ENCODE results near the gene FAM111A. TPM values are rescaled to one million over a fixed set of nuclear protein-coding genes. Genes with fewer than 3 reads are reported as not detected.

Gene FAM111A
- total RNA-seq, 2 donors from 2014 or later: 11.4 to 34.2 TPM

GRCh38 chr11:59192446-59193020, 49.9 kb downstream of the FAM111A start:
- no peak overlapping the region for H3K4me3 Mint-ChIP-seq
- H3K27me3 ChIP-seq (ENCODE audit: control insufficient read depth, insufficient read depth, low read length, poor library complexity, severe bottlenecking): no peaks in the 10 kb centered on the region
- TF ChIP-seq CTCF (conservative IDR thresholded peaks at IDR 0.05): no peak
- no peak overlapping the region for H3K4me3 ChIP-seq (ENCODE audit: low read length)
- H3K27ac ChIP-seq (ENCODE audit: low read depth, low read length): no peak overlapping the region
- no peaks in the 10 kb centered on the region for H3K4me1 ChIP-seq (ENCODE audit: control insufficient read depth, insufficient read depth, low read length)
- 96 to 100% methylated on average over 2 to 4 of the region's 4 CpGs for WGBS, 2 experiments (ENCODE audit: insufficient coverage in 1 of 2, insufficient read length in 1 of 2)
- H3K9me3 ChIP-seq (ENCODE audit: control insufficient read depth, low read length): peaks cover 17% of the 10 kb centered on the region
- no peak overlapping the region for H3K27ac Mint-ChIP-seq
- H3K9ac ChIP-seq (ENCODE audit: extremely low read depth, low read length, poor library complexity, severe bottlenecking): no peak overlapping the region
- no peak for DNase-seq
- H3K36me3 Mint-ChIP-seq (ENCODE audit: low read depth): peaks cover 75% of the 10 kb centered on the region
- H3K27me3 Mint-ChIP-seq (ENCODE audit: insufficient read depth): no peaks in the 10 kb centered on the region
- H3K9me3 Mint-ChIP-seq: peaks cover 13% of the 10 kb centered on the region
- H3K36me3 ChIP-seq (ENCODE audit: control insufficient read depth, insufficient read depth, low read length): peaks cover 98% of the 10 kb centered on the region
- H3K4me1 Mint-ChIP-seq: no peaks in the 10 kb centered on the region

GRCh38 chr11:59193587-59194130, 51.0 kb downstream of the FAM111A start:
- Histone ChIP-seq H3K27ac (ENCODE audit: low read depth, low read length) (no peak overlapping the region), H3K4me1 (ENCODE audit: control insufficient read depth, insufficient read depth, low read length) (no peaks in the 10 kb centered on the region), H3K4me3 (ENCODE audit: low read length) (no peak overlapping the region), H3K9ac (ENCODE audit: extremely low read depth, low read length, poor library complexity, severe bottlenecking) (no peak overlapping the region), H3K27me3 (ENCODE audit: control insufficient read depth, insufficient read depth, low read length, poor library complexity, severe bottlenecking) (no peaks in the 10 kb centered on the region), H3K9me3 (ENCODE audit: control insufficient read depth, low read length) (peaks cover 17% of the 10 kb centered on the region), H3K36me3 (ENCODE audit: control insufficient read depth, insufficient read depth, low read length) (peaks cover 87% of the 10 kb centered on the region)
- no peaks in the 10 kb centered on the region for H3K27me3 Mint-ChIP-seq (ENCODE audit: insufficient read depth)
- no peak for DNase-seq
- peaks cover 13% of the 10 kb centered on the region for H3K9me3 Mint-ChIP-seq
- peaks cover 6% of the 10 kb centered on the region for H3K4me1 Mint-ChIP-seq
- H3K36me3 Mint-ChIP-seq (ENCODE audit: low read depth): peaks cover 80% of the 10 kb centered on the region
- no peak for TF ChIP-seq CTCF (conservative IDR thresholded peaks at IDR 0.05)
- H3K27ac Mint-ChIP-seq: no peak overlapping the region
- 91 to 93% methylated on average over 8 to 10 of the region's 10 CpGs for whole genome bisulfite sequencing, 2 experiments (ENCODE audit: insufficient coverage in 1 of 2, insufficient read length in 1 of 2)
- H3K4me3 Mint-ChIP-seq: no peak overlapping the region

- H3K4me3 Mint-ChIP-seq: no peak overlapping the region
- H3K27me3 Mint-ChIP-seq (ENCODE audit: insufficient read depth): no peaks in the 10 kb centered on the region
Measured at GRCh38 chr11:59195586-59195985, 52.9 kb downstream of the FAM111A start.

More at GRCh38 chr11:59195586-59195985, 52.9 kb downstream of the FAM111A start:
- Histone ChIP-seq H3K36me3 (ENCODE audit: control insufficient read depth, insufficient read depth, low read length) (peaks cover 82% of the 10 kb centered on the region), H3K4me3 (ENCODE audit: low read length) (no peak overlapping the region), H3K9ac (ENCODE audit: extremely low read depth, low read length, poor library complexity, severe bottlenecking) (no peak overlapping the region), H3K4me1 (ENCODE audit: control insufficient read depth, insufficient read depth, low read length) (no peaks in the 10 kb centered on the region), H3K27me3 (ENCODE audit: control insufficient read depth, insufficient read depth, low read length, poor library complexity, severe bottlenecking) (no peaks in the 10 kb centered on the region), H3K27ac (ENCODE audit: low read depth, low read length) (no peak overlapping the region), H3K9me3 (ENCODE audit: control insufficient read depth, low read length) (peaks cover 17% of the 10 kb centered on the region)
- no peak for TF ChIP-seq CTCF (conservative IDR thresholded peaks at IDR 0.05)
- Mint-ChIP-seq H3K27ac (no peak overlapping the region), H3K9me3 (peaks cover 13% of the 10 kb centered on the region), H3K36me3 (ENCODE audit: low read depth) (peaks cover 79% of the 10 kb centered on the region), H3K4me1 (peaks cover 8% of the 10 kb centered on the region)
- no peak for DNase-seq
- WGBS, 2 experiments (ENCODE audit: insufficient coverage in 1 of 2, insufficient read length in 1 of 2): 96 to 100% methylated on average over 2 to 4 of the region's 4 CpGs

Data from endodermal cell (in vitro differentiated cells).